Endometrial microvascular endothelial cells (primary cell): ENCODE measurements around the gene EFNA4. TPM values are rescaled to one million over a fixed set of nuclear protein-coding genes. Genes with fewer than 3 reads are reported as not detected.
"Not testable (repeated sequence)": the region's sequence is repeated elsewhere in the genome, so short reads cannot be mapped to it uniquely, and the experiment has no call there.

Experiments
- in situ Hi-C: cut with HindIII; loops from 2 replicates; pipeline ENCODE4 v1.10.0; 2017; ENCODE audit warnings: low sequenced_read_pairs, low pct_unique_long_range_greater_than_20kb; ENCODE audit errors: inconsistent ontology term
- total RNA-seq: library from RNA; depleted of rRNA; stranded (reverse); fragments of >200 nt; gene quantifications from one replicate; pipeline ENCODE4 v1.2.3, GENCODE V29; 2015; ENCODE audit errors: inconsistent ontology term

Gene EFNA4
- total RNA-seq, 1 donor from 2014 or later = 15.8 TPM

DNA sequence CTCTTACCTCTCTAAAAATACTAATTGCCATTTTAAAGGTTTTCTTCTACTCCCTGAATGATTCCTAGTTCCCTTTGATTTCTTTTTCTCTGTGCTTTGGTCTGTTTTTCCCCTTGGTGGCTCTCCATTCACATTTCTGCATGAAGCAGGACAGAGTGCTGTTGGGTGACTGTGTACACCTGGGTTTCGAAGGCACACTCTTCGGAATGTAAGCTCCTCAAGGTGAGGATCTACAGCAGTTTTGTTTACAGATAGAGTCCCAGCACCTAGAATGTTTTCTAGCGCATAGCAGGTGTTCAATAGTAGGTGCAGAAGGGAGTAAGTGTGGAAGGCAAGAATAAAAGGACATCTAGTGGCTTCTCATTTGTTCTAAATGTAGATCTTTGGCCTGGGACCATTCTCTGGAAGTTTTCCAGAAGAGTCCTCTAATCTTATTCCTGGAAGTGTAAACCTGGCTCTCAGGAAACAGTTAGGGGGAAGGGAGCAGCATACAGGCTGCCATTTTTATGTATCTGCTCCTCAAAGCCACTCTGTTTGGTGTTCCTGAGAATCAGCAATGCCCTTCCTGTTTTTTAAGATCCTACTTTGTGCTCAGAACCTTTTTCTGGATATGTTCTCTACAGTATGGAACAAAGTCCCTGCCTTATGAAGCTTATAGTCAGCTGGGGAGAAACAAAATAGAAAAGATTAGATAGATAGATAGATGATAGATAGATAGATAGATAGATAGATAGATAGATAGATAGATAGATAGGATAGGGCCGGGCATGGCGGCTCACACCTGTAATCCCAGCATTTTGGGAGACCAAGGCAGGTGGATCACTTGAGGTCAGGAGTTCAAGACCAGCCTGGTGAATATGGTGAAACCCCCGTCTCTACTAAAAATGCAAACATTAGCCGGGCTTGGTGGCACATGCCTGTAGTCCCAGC is 41.3 kb downstream of the EFNA4 start:
- in situ Hi-C loops = no loop called here

DNA sequence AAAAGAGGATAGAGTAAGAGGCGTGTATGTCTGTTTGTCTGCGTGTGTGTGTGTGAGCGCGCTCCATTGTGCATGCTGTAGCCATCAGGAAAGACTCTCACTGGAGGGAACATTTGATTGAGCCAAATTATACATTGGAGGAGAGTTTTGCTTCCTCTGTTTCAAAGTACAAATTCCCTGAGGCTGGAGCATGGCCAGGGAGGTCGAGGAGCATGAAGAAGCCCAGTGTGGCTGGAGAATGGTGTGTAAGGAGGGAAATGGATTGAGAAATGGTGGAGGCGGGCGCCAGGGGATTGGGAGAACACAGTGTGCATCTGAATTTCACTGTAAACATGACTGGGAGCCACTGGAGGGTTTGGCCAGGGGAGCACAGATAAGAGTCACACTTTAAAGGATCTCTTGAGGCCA is 42.1 kb downstream of the EFNA4 start:
- in situ Hi-C loops = no loop called here

DNA sequence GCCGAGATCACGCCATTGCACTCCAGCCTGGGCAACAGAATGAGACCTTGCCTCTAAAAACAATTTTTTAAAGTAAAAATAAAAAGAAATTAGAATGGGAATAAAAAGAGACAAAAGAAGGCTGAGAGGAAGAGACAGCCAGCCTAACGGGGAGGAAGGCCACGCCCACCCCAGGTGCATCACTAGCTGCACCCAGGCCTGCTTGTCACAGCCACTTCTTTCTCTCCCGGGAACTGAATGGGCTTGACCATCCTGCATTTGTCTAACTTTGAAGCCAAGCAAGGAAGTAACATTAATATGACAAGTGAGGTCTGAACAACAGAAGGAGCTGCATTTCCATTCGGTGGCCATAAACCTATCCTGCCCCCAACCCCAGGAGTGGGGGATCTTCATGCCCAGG is 43.3 kb downstream of the EFNA4 start:
- in situ Hi-C loops = no loop called here

DNA sequence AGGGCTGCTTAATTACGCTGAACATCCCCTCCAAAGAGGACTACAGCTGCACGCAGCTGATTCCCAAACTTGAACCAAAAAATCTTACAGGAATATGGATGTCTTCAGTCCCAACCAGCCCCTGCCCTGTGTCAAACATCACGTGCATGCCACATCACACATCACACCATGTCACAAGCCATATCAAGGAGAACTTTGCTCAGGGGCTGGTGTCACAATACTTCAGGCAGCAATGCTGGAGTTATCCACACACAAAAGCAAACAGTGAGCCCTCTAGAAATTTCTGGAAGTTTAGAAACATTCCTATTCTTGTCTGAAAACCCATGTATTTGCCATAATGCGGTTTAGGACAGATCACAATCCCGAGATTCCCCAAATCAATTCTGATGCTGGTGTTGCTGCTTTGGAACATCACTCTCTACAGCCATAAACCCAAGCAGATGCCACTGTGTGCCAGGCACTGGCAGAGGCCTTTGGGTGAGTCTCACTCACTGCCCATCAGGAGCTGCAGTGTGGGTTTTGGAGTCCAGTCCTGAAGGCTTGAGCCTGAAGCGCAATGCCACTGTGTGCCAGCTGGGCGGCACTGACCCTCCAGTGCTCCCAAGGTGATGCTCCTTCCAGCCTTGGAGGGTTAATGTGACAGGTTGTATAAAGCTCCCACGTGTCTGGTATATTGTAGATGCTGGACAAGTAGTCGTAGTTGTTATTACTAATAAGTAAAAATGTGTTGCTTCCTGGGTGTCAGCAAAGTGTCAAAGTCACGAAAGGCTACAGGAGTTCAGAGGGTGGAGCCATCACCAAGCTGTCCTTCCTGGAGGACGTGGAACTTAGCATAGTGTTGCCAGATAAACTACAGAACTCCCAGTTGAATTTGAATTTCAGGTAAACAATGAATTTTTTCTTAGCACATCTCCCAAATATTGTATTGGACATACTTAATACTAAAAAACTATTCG is 44.0 kb downstream of the EFNA4 start:
- in situ Hi-C loops = no loop called here

DNA sequence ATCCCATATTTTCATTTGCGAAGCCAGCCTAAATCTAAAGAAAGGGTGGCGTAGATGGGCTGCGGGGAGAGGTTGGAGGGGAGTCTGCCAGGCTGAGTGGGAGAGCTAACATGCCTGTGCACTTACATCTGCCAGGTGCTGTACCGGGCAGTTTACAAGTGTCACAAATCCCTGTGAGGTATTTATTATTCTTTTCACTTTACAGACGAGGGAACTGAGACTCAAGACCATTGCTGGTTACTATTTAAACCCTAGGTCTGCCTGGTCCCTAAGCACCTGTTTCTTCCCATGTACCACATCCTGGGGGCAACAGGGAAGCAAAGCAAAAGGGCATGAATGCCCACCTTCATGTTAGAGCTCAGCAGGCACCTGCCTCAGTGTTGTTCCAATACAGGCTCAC is 44.8 kb downstream of the EFNA4 start:
- in situ Hi-C loops = no loop called here

DNA sequence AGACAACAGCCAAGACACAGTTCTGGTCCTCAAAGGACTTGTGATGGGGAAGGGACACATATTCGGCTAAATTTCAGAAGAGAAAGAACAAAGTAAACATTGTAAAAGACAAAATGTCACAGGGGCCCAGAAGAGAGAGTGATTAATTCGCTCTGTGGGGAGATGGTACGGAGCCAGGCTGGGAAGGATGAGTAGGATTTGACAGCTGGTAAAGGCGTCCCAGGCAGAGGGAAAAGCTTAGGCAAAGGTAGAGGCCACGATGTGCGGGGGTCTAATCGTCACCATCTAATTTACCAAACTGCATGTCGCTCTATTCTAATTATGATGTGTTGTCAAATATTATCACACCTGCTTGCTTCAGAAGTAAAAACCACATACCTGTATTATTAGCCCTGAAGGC is 46.8 kb downstream of the EFNA4 start:
- in situ Hi-C loops = no loop called here

DNA sequence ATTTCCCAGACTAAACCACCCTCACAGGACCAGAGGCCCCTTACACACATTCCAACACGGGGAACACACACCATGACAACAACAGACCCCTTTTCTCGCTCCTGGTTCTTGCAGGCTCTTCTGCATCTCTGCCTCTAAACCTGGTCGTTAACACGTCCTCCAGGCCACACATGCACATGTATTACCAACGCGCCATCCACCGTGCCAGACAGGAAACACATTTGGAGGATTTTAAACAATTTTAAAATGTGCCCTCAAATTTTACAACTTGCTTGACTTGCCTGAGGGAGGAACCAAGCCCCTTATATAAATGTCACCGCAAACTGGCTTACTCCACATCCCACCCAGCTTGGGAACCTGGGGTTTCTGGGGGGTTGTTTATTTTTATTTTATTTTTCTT is 47.3 kb downstream of the EFNA4 start:
- in situ Hi-C loops = no loop called here

DNA sequence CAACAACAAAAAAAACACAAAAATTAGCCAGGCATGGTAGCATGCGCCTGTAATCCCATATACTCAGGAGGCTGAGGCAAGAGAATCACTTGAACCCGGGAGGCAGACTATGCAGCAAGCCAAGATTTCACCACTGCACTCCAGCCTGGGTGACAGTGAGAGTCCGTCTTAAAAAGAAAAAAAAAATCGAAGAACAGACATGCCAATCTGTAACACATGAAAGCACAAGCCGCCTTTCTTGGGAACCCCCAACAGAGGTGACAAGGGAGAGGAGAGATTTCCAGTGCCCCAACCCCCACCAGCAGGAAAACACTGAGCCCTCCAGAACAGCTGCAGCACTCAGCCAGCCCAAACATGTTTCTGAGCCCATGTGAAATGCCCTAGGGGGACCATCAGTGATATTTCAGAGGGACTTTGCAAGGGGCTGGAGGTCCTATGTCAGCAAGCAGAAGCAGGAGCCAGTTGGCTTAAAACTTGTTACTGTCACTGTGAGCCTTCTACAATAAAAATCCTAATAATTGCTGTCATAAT is 50.0 kb downstream of the EFNA4 start:
- in situ Hi-C loops = no loop called here

DNA sequence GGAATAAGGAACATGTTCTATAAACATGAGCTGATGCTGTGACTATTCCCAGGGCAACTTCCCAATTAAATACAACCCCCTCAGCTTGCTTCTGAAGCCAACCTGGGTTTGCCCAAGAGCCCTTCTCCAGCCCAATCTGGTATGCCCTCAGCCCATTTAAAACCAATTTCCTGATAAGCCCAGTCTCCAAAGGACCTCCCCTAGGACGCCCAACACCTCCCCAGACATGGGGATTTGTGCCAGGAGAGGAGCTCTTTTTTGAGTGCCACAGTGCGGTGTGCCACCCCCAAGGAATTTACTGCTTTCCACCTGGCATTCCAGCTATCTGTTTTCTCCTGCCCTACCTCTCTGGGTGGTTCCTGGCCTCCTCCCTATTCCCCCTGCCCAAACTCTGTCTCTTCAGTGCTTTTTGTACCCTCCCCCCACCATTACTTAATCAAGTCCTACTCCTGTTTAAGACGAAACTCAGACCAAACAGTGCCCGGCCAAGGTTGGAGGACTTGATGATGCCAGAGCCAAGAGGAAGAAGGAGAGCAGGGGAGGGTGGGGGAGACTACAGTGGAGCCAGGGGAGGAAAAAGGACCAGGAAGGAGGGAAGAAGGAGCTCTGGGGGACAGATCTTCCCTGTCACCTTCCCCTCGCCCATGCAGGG is 52.7 kb downstream of the EFNA4 start:
- in situ Hi-C loops = no loop called here

DNA sequence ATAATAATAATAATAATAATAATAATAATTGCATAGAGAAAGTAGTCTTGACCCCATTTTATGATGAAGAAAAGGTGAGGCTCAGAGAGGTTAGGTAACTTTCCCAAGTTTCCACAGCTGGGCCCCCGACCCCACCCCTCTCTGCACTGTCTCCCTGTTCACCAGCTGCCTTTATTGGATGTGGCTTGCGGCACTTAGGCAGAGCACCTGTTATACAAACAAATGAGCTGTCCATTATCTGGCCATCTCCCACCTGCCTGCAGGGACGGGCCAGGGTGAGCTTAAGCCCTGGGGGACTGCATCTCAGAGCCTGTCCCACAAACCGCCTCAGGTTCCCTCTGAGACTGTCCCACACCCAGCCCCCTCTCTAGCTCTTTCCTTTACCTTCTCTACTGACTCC is 54.1 kb downstream of the EFNA4 start:
- in situ Hi-C loops = no loop called here

DNA sequence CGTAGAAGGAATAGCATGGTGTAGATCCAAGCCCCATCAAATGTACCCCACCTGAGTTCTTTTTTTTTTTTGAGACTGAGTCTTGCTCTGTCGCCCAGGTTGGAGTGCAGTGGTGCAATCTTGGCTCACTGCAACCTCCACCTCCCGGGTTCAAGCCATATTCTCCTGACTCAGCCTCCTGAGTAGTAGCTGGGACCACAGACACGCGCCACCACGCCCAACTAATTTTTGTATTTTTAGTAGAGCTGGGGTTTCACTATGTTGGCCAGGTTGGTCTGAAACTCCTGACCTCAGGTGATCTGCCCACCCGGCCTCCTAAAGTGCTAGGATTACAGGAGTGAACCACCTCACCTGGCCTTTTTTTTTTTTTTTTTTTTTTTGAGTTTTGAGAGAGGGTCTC is 54.5 kb downstream of the EFNA4 start:
- in situ Hi-C loops = not testable (repeated sequence)

Other genes starting within 250 kb of the EFNA4 start
- 0.28 TPM for gene KCNN3, start 193.5 kb upstream of the EFNA4 start, total RNA-seq
- gene PMVK, start 127.0 kb upstream of the EFNA4 start, total RNA-seq = 16.1 TPM
- 34.9 TPM for gene PBXIP1, start 107.6 kb upstream of the EFNA4 start, total RNA-seq
- 14.5 TPM for gene PYGO2, start 102.0 kb upstream of the EFNA4 start, total RNA-seq
- 406 TPM for gene SHC1, start 93.0 kb upstream of the EFNA4 start, total RNA-seq
- gene CKS1B, start 89.1 kb upstream of the EFNA4 start, total RNA-seq = 125 TPM
- 47.9 TPM for gene FLAD1, start 80.4 kb upstream of the EFNA4 start, total RNA-seq
- not detected for gene LENEP, start 70.2 kb upstream of the EFNA4 start, total RNA-seq
- 15.3 TPM for gene ZBTB7B, start 60.9 kb upstream of the EFNA4 start, total RNA-seq
- 0.28 TPM for gene DCST2, start 30.0 kb upstream of the EFNA4 start, total RNA-seq
- not detected for gene DCST1, start 29.9 kb upstream of the EFNA4 start, total RNA-seq
- gene ADAM15, start 12.4 kb upstream of the EFNA4 start, total RNA-seq = 337 TPM
- 2.0 TPM for gene EFNA3, start 15.1 kb downstream of the EFNA4 start, total RNA-seq
- 8.7 TPM for gene EFNA1, start 64.1 kb downstream of the EFNA4 start, total RNA-seq
- 47.1 TPM for gene SLC50A1, start 72.1 kb downstream of the EFNA4 start, total RNA-seq
- gene DPM3, start 76.8 kb downstream of the EFNA4 start, total RNA-seq = 173 TPM
- gene KRTCAP2, start 109.6 kb downstream of the EFNA4 start, total RNA-seq = 191 TPM
- 2.4 TPM for gene TRIM46, start 110.1 kb downstream of the EFNA4 start, total RNA-seq
- gene THBS3, start 144.2 kb downstream of the EFNA4 start, total RNA-seq = 3.1 TPM
- 76.7 TPM for gene MTX1, start 145.0 kb downstream of the EFNA4 start, total RNA-seq
- 20.0 TPM for gene ENTREP3, start 191.7 kb downstream of the EFNA4 start, total RNA-seq
- gene SCAMP3, start 198.6 kb downstream of the EFNA4 start, total RNA-seq = 77.1 TPM
- 33.1 TPM for gene CLK2, start 209.8 kb downstream of the EFNA4 start, total RNA-seq
- 0.19 TPM for gene HCN3, start 213.7 kb downstream of the EFNA4 start, total RNA-seq
- not detected for gene PKLR, start 237.7 kb downstream of the EFNA4 start, total RNA-seq
- 362 TPM for gene FDPS, start 245.1 kb downstream of the EFNA4 start, total RNA-seq